ENCODE results near the gene ATP9B.

The ATP9B gene

GRCh38 chr18:79410171-79410641 is 341.0 kb downstream of the ATP9B start:
- no peak overlapping the region for H3K4me3 ChIP-seq (replicated peaks; ENCODE audit: low read depth, low read length)
- DNase-seq (ENCODE audit: extremely low read depth, insufficient read length) = no peak
- H3K27me3 ChIP-seq (replicated peaks; ENCODE audit: control insufficient read depth, insufficient read depth, low read length) = no peaks in the 10 kb centered on the region
- TF ChIP-seq, protein P1, sequence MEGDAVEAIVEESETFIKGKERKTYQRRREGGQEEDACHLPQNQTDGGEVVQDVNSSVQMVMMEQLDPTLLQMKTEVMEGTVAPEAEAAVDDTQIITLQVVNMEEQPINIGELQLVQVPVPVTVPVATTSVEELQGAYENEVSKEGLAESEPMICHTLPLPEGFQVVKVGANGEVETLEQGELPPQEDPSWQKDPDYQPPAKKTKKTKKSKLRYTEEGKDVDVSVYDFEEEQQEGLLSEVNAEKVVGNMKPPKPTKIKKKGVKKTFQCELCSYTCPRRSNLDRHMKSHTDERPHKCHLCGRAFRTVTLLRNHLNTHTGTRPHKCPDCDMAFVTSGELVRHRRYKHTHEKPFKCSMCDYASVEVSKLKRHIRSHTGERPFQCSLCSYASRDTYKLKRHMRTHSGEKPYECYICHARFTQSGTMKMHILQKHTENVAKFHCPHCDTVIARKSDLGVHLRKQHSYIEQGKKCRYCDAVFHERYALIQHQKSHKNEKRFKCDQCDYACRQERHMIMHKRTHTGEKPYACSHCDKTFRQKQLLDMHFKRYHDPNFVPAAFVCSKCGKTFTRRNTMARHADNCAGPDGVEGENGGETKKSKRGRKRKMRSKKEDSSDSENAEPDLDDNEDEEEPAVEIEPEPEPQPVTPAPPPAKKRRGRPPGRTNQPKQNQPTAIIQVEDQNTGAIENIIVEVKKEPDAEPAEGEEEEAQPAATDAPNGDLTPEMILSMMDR (IDR thresholded peaks at IDR 0.05; ENCODE audit: insufficient read depth, low read length, poor library complexity, severe bottlenecking) = no peak
- no peaks in the 10 kb centered on the region for H3K36me3 ChIP-seq (ENCODE audit: control insufficient read depth, insufficient read depth, low read length)

- DNase-seq (ENCODE audit: extremely low read depth, insufficient read length) = no peak
- no peaks in the 10 kb centered on the region for H3K36me3 ChIP-seq (ENCODE audit: control insufficient read depth, insufficient read depth, low read length)
- TF ChIP-seq, protein P1 (IDR thresholded peaks at IDR 0.05; ENCODE audit: insufficient read depth, low read length, poor library complexity, severe bottlenecking) = no peak
Measured at GRCh38 chr18:79410731-79411613, 341.8 kb downstream of the ATP9B start.

DNA sequence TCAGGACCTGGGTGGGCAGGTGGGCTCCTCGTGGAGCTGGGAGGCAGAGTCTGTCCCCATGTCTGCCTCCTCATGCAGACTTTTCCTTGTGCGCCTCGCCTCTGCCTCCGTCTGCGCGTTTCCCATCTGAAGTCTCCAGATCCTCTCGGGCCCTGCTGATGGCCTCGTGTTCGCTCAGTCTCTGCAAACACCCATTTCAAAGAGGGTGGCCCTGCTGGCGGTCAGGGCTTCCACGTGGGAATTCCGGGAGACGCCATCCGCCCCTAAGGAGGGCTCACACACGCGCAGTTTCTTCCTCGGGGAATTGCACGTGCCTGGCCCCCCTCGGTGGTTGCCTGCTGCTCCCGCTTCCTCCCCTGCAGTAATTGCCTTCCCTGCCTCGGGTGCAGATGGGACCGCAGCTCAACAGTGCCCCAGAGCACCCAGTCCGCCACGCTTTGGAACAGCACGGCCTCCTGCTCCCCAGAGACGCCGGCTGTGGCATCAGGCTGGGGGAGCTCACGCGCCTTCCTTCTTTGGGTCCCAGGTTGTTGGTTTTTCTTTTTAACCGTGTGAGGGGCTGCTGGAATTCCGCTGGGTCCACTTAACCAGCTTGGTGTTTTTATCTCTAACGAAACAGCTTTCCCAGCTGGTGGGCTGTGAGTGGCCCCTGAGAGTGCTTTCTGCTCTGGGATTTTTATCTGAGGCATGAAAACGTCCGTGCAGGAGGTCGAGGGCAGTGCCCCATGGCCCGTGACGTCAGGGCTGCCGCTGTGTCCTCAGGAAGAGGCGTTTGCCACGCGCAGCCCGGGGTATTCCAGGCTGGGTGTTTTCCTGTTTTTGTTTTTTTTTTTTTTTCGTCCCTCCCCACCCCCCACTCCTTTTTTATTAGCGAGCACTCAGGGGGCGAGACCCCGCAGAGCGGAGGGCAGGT is 342.7 kb downstream of the ATP9B start:
- no peaks in the 10 kb centered on the region for H3K36me3 ChIP-seq (ENCODE audit: control insufficient read depth, insufficient read depth, low read length)
- no peaks in the 10 kb centered on the region for H3K27me3 ChIP-seq (replicated peaks; ENCODE audit: control insufficient read depth, insufficient read depth, low read length)
- no peak overlapping the region for H3K4me3 ChIP-seq (replicated peaks; ENCODE audit: low read depth, low read length)
- DNase-seq (ENCODE audit: extremely low read depth, insufficient read length) = no peak
- TF ChIP-seq, protein P1 (IDR thresholded peaks at IDR 0.05; ENCODE audit: insufficient read depth, low read length, poor library complexity, severe bottlenecking) = no peak

More at GRCh38 chr18:79410731-79411613, 341.8 kb downstream of the ATP9B start:
- no peak overlapping the region for H3K4me3 ChIP-seq (replicated peaks; ENCODE audit: low read depth, low read length)
- no peaks in the 10 kb centered on the region for H3K27me3 ChIP-seq (replicated peaks; ENCODE audit: control insufficient read depth, insufficient read depth, low read length)

GRCh38 chr18:79413025-79413424 is 343.8 kb downstream of the ATP9B start:
- DNase-seq (ENCODE audit: extremely low read depth, insufficient read length) = no peak
- Histone ChIP-seq H3K27me3 (replicated peaks; ENCODE audit: control insufficient read depth, insufficient read depth, low read length) (no peaks in the 10 kb centered on the region), H3K36me3 (ENCODE audit: control insufficient read depth, insufficient read depth, low read length) (no peaks in the 10 kb centered on the region), H3K4me3 (replicated peaks; ENCODE audit: low read depth, low read length) (no peak overlapping the region)
- TF ChIP-seq, protein P1 (IDR thresholded peaks at IDR 0.05; ENCODE audit: insufficient read depth, low read length, poor library complexity, severe bottlenecking) = no peak

GRCh38 chr18:79413426-79413825 is 344.2 kb downstream of the ATP9B start:
- TF ChIP-seq, protein P1 (IDR thresholded peaks at IDR 0.05; ENCODE audit: insufficient read depth, low read length, poor library complexity, severe bottlenecking) = no peak
- Histone ChIP-seq H3K4me3 (replicated peaks; ENCODE audit: low read depth, low read length) (no peak overlapping the region), H3K27me3 (replicated peaks; ENCODE audit: control insufficient read depth, insufficient read depth, low read length) (no peaks in the 10 kb centered on the region), H3K36me3 (ENCODE audit: control insufficient read depth, insufficient read depth, low read length) (no peaks in the 10 kb centered on the region)
- DNase-seq (ENCODE audit: extremely low read depth, insufficient read length) = no peak

Measured in GM06990 (cell line).